Keratinocyte (primary cell): ENCODE results near the gene S100A12. TPM values are rescaled to one million over a fixed set of nuclear protein-coding genes. Genes with fewer than 3 reads are reported as not detected.

ENCODE experiments used
- DNase-seq: peaks from one replicate; pipeline ENCODE4 v3.0.0-alpha.2; 2011; ENCODE audit warnings: low read depth, missing footprints, low spot score
- FAIRE-seq: peaks from 2 replicates; lab custom pipeline; 2011; peaks lifted over from hg19 to GRCh38; lab: Jason Lieb, UNC
- H2AFZ ChIP-seq: 2 replicates; pipeline ENCODE4 v1.6.0; 2012; ENCODE audit warnings: low read length, control low read depth, inconsistent platforms; ENCODE audit not compliant: control insufficient read depth
- H3K27ac ChIP-seq: 2 replicates; pipeline ENCODE4 v1.5.1; 2011; ENCODE audit warnings: low read length; ENCODE audit not compliant: control insufficient read depth, insufficient read depth
- H3K27me3 ChIP-seq: 3 replicates; pipeline ENCODE4 v1.6.0; 2011; ENCODE audit warnings: low read length; ENCODE audit not compliant: control insufficient read depth, insufficient read depth; ENCODE audit errors: extremely low read depth
- H3K36me3 ChIP-seq, 2 experiments: 2 replicates in 1 of 2; 3 replicates in 1 of 2; pipeline ENCODE4 v1.5.1; 2011; ENCODE audit warnings: low read length in 2 of 2, mild to moderate bottlenecking in 1 of 2; ENCODE audit not compliant: control insufficient read depth in 2 of 2, insufficient read depth in 2 of 2; ENCODE audit errors: extremely low read depth in 1 of 2
- H3K4me1 ChIP-seq: 3 replicates; pipeline ENCODE4 v1.5.1; 2011; ENCODE audit warnings: low read length; ENCODE audit not compliant: control insufficient read depth, insufficient read depth; ENCODE audit errors: extremely low read depth
- H3K4me2 ChIP-seq: 3 replicates; pipeline ENCODE4 v1.6.0; 2011; ENCODE audit warnings: low read depth, low read length; ENCODE audit not compliant: control insufficient read depth, insufficient read depth; ENCODE audit errors: extremely low read depth
- H3K4me3 ChIP-seq, 3 experiments: fragments of 200-600 bp in 1 of 3; sonication (generic) in 1 of 3; 2 replicates in 2 of 3; 3 replicates in 1 of 3; pipeline ENCODE4 v1.5.1; 2011 to 2016; ENCODE audit warnings: low read length in 3 of 3, mild to moderate bottlenecking in 3 of 3, control low read depth in 2 of 3, inconsistent platforms in 1 of 3, low read depth in 1 of 3, mixed read lengths in 1 of 3, mixed run types in 1 of 3, moderate library complexity in 1 of 3; ENCODE audit not compliant: control insufficient read depth in 2 of 3, insufficient read depth in 2 of 3; ENCODE audit errors: extremely low read depth in 1 of 3
- H3K79me2 ChIP-seq: 2 replicates; pipeline ENCODE4 v1.6.0; 2012; ENCODE audit warnings: low read length; ENCODE audit not compliant: control insufficient read depth, insufficient read depth
- H3K9ac ChIP-seq: 3 replicates; pipeline ENCODE4 v1.6.0; 2011; ENCODE audit warnings: low read length; ENCODE audit not compliant: control insufficient read depth, insufficient read depth; ENCODE audit errors: extremely low read depth
- H3K9me1 ChIP-seq: 3 replicates; pipeline ENCODE4 v1.6.0; 2011; ENCODE audit warnings: low read length; ENCODE audit not compliant: control insufficient read depth, insufficient read depth; ENCODE audit errors: extremely low read depth
- H3K9me3 ChIP-seq: 2 replicates; pipeline ENCODE4 v1.5.1; 2012; ENCODE audit warnings: low read depth, low read length; ENCODE audit not compliant: control insufficient read depth
- H4K20me1 ChIP-seq: 3 replicates; pipeline ENCODE4 v1.6.0; 2011; ENCODE audit warnings: low read length; ENCODE audit not compliant: control insufficient read depth, insufficient read depth; ENCODE audit errors: extremely low read depth
- EZH2 ChIP-seq: IDR thresholded peaks from one replicate; pipeline ENCODE4 v1.6.1; 2012; ENCODE audit warnings: inconsistent platforms, mild to moderate bottlenecking, low read length, moderate library complexity
- dilution Hi-C: fragments of 300-500 bp; cut with MboI; formaldehyde crosslinking; loops from one replicate; pipeline ENCODE4 v1.7.0; 2020; ENCODE audit warnings: low sequenced_read_pairs; ENCODE audit not compliant: extremely low pct_ligation_motif_present
- polyA plus RNA-seq, 5 experiments: library from polyadenylated mRNA; depleted of rRNA in 3 of 5; stranded (reverse) in 3 of 5; stranded (forward) in 1 of 5; unstranded in 1 of 5; fragments of >200 nt; gene quantifications; 1 replicate in 1 of 5; 2 replicates in 3 of 5; 3 replicates in 1 of 5; pipeline versions ENCODE4 v1.2.1 to v1.2.3, GENCODE V29; 2011 to 2012; ENCODE audit warnings: missing spikeins in 2 of 5, low read depth in 1 of 5, low replicate concordance in 1 of 5
- TF ChIP-seq, protein P1 (sequence below), 3 experiments: IDR thresholded peaks in 1 of 3; conservative IDR thresholded peaks in 1 of 3; optimal IDR thresholded peaks in 1 of 3; 2 replicates in 2 of 3; 3 replicates in 1 of 3; pipeline versions ENCODE3 to v1.5.1; 2011; ENCODE audit warnings: low read length in 3 of 3, mild to moderate bottlenecking in 3 of 3, moderate library complexity in 2 of 3, control low read depth in 1 of 3, inconsistent platforms in 1 of 3; ENCODE audit not compliant: insufficient read depth in 2 of 3; ENCODE audit errors: extremely low read depth in 1 of 3

The S100A12 gene
- polyA plus RNA-seq, 1 donor (not counting 4 experiments of a cell fraction or from before 2014, with no cell fraction given), result 1.5 TPM

DNA sequence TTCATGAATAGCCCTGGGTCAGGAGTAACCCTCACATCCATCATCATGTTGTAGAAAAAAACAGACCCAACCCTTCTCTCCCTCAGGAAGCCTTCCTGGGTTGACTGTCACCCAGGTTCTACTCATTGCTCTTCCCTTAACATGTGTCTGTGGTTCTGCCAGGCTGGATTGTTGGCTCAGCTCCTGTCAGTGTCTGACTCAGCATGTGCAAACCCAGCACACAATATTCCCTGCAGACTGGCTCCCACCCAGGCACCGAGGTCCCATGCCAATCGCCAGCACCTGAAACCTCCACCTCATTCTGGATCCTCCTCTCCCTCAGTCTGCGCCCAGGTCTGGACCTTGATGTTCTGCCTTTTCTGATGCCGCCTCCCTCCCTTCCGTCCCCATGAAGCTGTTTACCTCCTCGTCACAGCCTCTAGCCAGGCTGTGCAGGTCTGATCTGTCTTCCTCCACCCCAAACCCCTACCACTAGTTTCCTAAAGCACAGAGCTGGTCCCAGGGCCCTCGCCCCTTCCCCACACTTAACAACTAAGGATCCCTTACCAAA is 19.8 kb upstream of the S100A12 start:
- H3K4me2 ChIP-seq, result no peak overlapping the region

DNA sequence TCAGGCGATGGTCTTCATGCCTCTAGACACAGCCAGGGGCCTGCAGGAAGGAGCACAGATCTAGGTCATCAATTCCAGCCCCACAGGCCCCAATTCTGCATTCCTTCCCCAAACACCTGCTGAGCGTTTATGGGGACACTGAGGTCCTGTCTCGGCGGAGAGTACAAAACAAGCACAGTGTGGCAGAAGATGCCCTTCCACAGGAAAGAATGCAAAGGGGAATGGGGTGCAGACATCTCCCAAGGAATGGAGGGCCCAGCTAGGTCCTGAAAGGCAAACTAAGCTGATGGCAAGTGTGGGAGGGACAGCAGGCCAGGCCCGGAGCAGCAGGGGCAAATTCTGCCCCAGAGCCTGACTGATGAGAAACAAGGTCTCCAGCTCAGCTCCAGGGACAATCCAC is 19.0 kb upstream of the S100A12 start:
- H3K4me3 ChIP-seq, result no peak overlapping the region
- no peaks in the 10 kb centered on the region for H3K9me1 ChIP-seq
- H3K27me3 ChIP-seq, result peaks cover 11% of the 10 kb centered on the region
- no peak overlapping the region for H3K27ac ChIP-seq
- FAIRE-seq (no peak), DNase-seq (no peak)
- dilution Hi-C loops, result no loop called here
- H2AFZ ChIP-seq, result no peak overlapping the region
- no peaks in the 10 kb centered on the region for H3K9me3 ChIP-seq
- H4K20me1 ChIP-seq, result no peaks in the 10 kb centered on the region
- H3K4me1 ChIP-seq, result peaks cover 31% of the 10 kb centered on the region
- no peaks in the 10 kb centered on the region for H3K79me2 ChIP-seq
- no peaks in the 10 kb centered on the region for H3K36me3 ChIP-seq
- TF ChIP-seq, protein P1, sequence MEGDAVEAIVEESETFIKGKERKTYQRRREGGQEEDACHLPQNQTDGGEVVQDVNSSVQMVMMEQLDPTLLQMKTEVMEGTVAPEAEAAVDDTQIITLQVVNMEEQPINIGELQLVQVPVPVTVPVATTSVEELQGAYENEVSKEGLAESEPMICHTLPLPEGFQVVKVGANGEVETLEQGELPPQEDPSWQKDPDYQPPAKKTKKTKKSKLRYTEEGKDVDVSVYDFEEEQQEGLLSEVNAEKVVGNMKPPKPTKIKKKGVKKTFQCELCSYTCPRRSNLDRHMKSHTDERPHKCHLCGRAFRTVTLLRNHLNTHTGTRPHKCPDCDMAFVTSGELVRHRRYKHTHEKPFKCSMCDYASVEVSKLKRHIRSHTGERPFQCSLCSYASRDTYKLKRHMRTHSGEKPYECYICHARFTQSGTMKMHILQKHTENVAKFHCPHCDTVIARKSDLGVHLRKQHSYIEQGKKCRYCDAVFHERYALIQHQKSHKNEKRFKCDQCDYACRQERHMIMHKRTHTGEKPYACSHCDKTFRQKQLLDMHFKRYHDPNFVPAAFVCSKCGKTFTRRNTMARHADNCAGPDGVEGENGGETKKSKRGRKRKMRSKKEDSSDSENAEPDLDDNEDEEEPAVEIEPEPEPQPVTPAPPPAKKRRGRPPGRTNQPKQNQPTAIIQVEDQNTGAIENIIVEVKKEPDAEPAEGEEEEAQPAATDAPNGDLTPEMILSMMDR (optimal IDR thresholded peaks at IDR 0.05 in 1 of 3, IDR thresholded peaks at IDR 0.05 in 1 of 3, conservative IDR thresholded peaks at IDR 0.05 in 1 of 3; ENCODE audit: extremely low read depth in 1 of 3, insufficient read depth in 2 of 3, low read length in 3 of 3), result no peak
- TF ChIP-seq EZH2, result no peak
- no peak overlapping the region for H3K9ac ChIP-seq
- H3K4me2 ChIP-seq, result no peak overlapping the region

More for the DNA sequence above, 19.8 kb upstream of the S100A12 start:
- dilution Hi-C loops, result no loop called here
- Histone ChIP-seq H3K79me2 (no peaks in the 10 kb centered on the region), H3K27ac (no peak overlapping the region), H3K9me1 (no peaks in the 10 kb centered on the region), H4K20me1 (no peaks in the 10 kb centered on the region), H3K27me3 (peaks cover 11% of the 10 kb centered on the region), H3K4me3 (no peak overlapping the region), H3K4me1 (peaks cover 26% of the 10 kb centered on the region), H2AFZ (no peak overlapping the region), H3K9me3 (no peaks in the 10 kb centered on the region), H3K9ac (no peak overlapping the region), H3K36me3 (no peaks in the 10 kb centered on the region)
- DNase-seq (no peak), FAIRE-seq (peak; percentile 93)
- TF ChIP-seq EZH2, result no peak
- TF ChIP-seq, protein P1 (optimal IDR thresholded peaks at IDR 0.05 in 1 of 3, IDR thresholded peaks at IDR 0.05 in 1 of 3, conservative IDR thresholded peaks at IDR 0.05 in 1 of 3; ENCODE audit: extremely low read depth in 1 of 3, insufficient read depth in 2 of 3, low read length in 3 of 3), result no peak
